ENCODE results near the gene ATG10.
"Not testable (repeated sequence)": the region's sequence is repeated elsewhere in the genome, so short reads cannot be mapped to it uniquely, and the experiment has no call there.

Gene ATG10

DNA sequence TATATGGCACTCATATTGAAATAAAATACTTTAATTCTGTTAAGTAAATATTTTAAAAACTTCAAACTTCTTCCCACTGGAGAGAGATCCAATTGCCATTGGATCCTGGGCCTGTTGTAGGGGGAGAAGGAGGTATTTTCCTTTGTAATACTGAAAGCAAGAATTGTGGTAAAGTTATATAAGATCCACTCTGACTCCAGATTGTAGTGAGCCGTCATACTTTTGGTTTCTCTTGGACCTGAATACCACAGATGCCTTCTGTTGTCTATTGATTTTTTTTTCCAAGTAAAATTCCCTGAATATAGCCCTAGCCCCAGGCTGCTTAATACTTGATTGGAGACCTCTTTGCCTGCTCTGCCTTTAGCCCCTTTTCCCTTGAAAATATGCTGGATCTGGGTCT is 86.9 kb downstream of the ATG10 start:
- FAIRE-seq, result no peak

DNA sequence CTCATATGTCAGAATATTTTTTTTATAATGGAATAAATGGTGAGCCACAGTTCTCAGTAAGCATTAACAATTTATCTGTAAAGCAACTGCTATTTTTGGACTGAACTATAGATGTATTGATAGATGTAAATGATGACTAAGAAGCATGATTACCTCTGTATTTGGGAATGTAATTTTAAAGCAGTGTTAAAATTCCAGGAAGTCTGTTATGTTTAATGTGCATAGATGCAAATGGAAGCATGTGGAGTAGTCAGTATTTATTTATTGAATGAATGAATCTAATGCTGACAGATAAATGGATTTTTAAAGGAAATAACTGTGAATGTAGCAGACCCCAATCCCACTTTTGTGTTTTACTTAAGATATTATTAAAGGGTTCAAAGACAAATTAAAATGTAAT is 95.0 kb downstream of the ATG10 start:
- FAIRE-seq, result no peak

DNA sequence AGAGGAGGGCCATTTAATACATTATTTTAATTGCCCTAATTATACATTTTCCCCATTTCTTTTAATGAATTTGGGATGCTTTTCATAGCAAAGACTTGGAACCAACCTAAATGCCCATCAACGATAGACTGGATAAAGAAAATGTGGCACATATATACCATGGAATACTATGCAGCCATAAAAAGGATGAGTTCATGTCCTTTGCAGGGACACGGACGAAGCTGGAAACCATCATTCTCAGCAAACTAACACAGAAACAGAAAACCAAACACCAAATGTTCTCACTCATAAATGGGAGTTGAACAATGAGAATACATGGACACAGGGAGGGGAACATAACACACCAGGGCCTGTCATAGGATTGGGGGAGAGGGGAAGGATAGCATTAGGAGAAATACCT is 96.2 kb downstream of the ATG10 start:
- FAIRE-seq, result not testable (repeated sequence)

- no peak for FAIRE-seq
These were observed 96.9 kb downstream of the ATG10 start for GRCh38 chr5:82068723-82069122.

DNA sequence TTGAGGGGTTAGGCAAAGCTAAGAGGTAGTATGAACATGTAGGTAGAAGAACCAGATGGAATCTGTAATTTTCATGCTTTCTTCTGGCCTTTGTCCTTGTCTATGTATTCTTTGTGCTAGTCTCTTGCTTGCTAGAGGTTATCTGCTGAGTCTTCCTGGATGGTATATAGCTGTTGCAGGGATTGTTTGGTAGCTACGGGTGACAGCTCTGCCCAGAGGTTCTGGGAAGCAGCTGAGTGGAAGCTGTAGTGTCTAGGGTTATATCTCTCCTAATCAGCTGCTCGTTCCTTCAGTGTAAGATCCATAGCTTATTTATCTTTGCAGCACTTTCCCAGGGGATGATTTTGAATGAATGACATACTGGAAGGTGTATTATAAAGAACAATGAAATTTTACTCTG is 100.3 kb downstream of the ATG10 start:
- no peak for FAIRE-seq

DNA sequence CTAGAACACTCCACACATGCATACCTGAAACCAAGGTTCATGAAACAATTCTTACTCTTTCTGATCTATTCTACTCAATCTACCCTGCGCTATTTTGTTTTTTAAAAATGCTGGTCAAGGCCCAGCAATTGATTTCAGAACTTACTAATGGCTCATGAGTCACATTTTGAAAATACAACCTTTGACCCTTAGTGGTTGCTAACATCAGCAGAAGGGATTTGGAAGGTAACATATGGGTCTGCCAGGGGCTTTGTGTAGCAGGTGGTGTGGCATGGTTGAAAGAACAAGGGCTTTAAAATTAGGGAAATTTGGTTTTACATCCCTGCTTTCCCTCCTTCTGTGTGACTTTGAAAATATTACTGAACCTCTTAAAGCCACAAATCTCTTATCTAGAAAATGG is 101.4 kb downstream of the ATG10 start:
- FAIRE-seq, result peak; percentile 5

GRCh38 chr5:82074950-82075349 is 103.1 kb downstream of the ATG10 start:
- FAIRE-seq, result no peak

DNA sequence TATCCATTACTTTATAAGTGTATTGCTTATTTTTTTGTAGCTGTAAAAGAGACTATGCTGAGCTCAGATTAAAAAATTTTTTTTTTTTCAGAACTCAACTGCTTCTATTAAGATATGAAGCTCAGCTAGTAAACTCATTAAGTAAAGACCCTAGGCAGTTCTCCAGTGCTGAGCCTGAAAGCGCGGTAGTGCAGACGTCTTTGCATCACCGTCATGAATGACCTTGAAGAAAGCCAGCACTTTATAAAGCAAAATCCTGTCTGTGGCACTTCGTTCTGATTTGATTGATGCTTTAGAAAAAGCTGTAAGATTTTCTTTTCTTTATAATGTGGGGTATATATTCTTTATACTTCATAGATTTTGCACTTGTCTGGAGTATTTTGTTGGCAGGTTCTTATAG is 105.7 kb downstream of the ATG10 start:
- no peak for FAIRE-seq

- no peak for FAIRE-seq
These were observed 119.8 kb downstream of the ATG10 start for GRCh38 chr5:82091617-82092016.

GRCh38 chr5:82095536-82095935 is 123.7 kb downstream of the ATG10 start:
- FAIRE-seq, result no peak

GRCh38 chr5:82096249-82096648 is 124.4 kb downstream of the ATG10 start:
- no peak for FAIRE-seq

DNA sequence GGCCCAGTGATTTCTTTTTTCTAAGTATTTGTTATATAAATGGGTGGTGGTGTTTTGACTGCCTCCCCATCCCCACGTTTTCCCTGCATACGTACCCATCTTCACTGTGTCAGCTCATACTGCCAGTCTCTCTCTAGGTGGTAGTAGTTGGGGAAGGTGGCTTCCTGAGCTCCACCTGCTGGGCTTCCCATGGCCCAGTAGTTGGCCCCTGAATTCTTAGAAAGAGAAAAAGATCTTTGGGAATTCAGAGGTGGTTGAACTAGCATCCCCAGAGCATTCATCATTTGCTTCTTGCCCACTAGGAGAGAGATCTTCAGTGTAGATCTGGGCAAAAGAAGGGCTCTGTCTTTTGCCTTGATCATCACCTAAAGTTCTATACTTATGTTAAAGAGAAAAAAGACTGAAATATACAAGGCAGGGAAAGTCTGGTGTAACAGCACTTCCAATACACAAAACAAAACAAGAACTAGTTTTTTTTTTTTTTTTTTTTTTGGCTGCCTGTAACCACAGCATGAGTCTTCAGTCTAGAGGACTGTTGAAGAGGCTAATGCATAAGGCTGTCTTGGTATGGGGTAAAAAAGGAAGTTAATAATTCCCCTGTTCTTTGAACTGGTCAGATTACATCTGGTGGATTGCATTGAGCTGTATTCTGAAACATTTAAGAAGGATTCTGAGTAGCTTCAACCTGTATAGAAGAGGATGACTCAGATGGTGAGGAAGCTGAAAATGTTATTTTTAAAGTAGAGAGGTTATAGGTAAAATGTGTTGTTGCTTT is 128.7 kb downstream of the ATG10 start:
- FAIRE-seq, result no peak

GRCh38 chr5:82104872-82105271 is 133.0 kb downstream of the ATG10 start:
- FAIRE-seq, result no peak

DNA sequence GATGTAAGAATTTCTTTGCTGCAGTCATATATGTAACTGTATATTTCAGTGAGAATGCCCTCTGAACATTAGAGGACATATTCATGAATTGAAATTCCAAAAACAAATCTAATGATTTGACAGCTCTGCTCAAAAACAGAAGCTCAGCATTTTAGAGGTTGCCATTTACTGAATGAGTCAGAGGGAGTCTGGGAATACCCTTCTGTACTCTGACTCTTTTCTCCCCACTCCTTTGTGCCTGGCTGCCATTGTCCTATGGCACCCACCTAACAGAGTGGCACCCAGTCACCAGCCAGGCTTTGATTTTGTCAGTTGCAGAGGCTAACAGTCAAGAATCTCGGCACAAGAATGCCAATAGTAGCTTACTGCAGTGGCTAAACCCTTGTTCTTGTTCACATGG is 133.6 kb downstream of the ATG10 start:
- FAIRE-seq, result peak; percentile 38

- no peak for FAIRE-seq
These were observed 134.4 kb downstream of the ATG10 start for GRCh38 chr5:82106207-82106606.

- FAIRE-seq, result no peak
These were observed 134.9 kb downstream of the ATG10 start for GRCh38 chr5:82106756-82107155.

- peak; percentile 79 for FAIRE-seq
These were observed 135.4 kb downstream of the ATG10 start for GRCh38 chr5:82107267-82107666.

DNA sequence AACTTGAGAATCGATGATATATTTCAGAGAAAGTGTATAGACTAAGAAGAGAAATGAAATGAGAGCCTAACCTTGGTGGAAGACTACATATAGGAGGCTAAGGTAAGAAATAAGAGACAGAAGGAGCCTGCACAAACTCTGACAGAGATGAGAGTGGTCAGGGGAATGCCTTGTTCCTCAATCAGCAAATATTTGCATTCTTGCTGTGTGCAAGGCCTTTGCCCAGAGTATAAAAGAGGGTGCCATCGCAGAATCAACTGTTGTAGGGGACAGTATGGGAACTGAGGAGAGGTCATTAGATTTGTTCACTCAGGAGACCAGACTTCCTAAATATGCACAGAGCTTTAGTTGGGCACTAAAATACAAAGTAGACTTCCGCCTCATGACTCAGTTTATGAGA is 137.2 kb downstream of the ATG10 start:
- FAIRE-seq, result no peak

GRCh38 chr5:82109915-82110314 is 138.1 kb downstream of the ATG10 start:
- FAIRE-seq, result not testable (repeated sequence)

- no peak for FAIRE-seq
These were observed 139.4 kb downstream of the ATG10 start for GRCh38 chr5:82111191-82111590.

GRCh38 chr5:82115858-82116257 is 144.0 kb downstream of the ATG10 start:
- FAIRE-seq, result no peak

DNA sequence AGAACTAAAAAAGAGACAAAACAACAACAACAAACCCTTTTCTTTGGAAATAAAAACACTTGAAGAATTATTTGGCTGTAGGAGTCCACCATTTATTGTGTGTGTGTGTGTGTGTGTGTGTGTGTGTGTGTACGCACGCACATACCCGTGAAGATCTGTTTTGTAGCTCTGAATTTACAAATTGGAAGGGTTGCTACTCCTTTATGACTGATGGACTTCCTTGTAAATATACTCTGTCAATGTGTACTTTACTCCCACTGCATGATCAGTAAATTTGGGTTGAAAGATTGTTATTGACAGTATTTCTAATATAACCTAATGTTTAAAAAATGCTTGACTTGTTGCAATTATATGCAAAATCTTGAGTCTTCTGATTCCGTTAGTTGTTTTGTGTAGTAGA is 148.1 kb downstream of the ATG10 start:
- FAIRE-seq, result no peak

DNA sequence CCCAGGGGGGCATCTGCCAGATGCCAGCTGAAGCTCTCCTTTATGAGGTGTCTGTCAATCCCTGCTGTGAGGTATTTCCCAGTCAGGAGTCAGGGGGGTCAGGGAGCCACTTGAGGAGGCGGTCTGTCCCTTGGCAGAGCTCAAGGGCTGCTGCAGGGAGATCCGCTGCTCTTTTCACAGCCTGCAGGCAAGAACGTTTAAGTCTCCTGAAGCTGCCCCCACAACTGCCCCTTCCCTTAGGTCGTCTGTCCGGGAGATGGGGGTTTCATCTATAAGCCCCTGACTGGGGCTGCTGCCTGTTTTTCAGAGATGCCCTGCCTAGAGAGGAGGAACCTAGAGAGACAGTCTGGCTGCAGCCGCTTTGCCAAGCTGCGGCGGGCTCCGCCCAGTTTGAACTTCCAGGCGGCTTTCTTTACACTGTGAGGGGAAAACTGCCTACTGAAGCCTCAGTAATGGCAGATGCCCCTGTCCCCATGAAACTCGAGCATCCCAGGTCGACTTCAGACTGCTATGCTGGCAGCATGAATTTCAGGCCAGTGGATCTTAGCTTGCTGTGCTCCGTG is 158.0 kb downstream of the ATG10 start:
- FAIRE-seq, result no peak

- no peak for FAIRE-seq
These were observed 158.8 kb downstream of the ATG10 start for GRCh38 chr5:82130602-82131001.

DNA sequence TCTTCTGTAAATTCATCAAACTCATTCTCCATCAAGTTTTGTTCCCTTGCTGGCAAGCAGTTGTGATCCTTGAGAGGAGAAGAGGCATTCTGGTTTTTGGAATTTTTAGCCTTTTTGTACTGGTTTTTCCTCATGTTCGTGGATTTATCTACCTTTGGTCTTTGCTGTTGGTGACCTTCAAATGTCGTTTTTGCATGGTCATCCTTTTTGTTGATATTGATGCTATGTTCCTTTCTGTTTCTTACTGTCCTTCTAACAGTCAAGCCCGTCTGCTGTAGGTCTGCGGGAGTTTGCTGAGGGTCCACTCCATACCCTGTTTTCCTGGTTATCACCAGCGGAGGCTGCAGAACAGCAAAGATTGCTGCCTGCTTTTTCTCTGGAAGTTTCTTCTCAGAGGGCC is 165.4 kb downstream of the ATG10 start:
- FAIRE-seq, result no peak
